Measurements from ENCODE around the gene PUSL1.

The PUSL1 gene

GRCh38 chr1:1320666-1321448 lies 12.5 kb downstream of the PUSL1 start:
- peak overlapping the region; percentile 26 to 62 for H3K27ac ChIP-seq
- intact Hi-C loops (cut with DNase I; ENCODE audit: low total_unique reads) = no loop called here
- no peaks in the 10 kb centered on the region for H3K9me3 ChIP-seq
- H3K27me3 ChIP-seq = no peaks in the 10 kb centered on the region
- peaks cover 10 to 49% (median 35%) of the 10 kb centered on the region in 3 donors for H3K36me3 ChIP-seq
- no peak for TF ChIP-seq CTCF (IDR thresholded peaks at IDR 0.05)
- H3K4me1 ChIP-seq = peaks cover 0 to 66% (median 55%) of the 10 kb centered on the region in 4 donors
- DNase-seq = no peak
- H3K4me3 ChIP-seq = no peak overlapping the region

- Histone ChIP-seq H3K9me3 (no peaks in the 10 kb centered on the region), H3K27me3 (no peaks in the 10 kb centered on the region), H3K4me1 (peaks cover 0 to 72% (median 61%) of the 10 kb centered on the region in 4 donors), H3K27ac (no peak overlapping the region), H3K36me3 (peaks cover 10 to 44% (median 32%) of the 10 kb centered on the region in 3 donors), H3K4me3 (no peak overlapping the region)
- intact Hi-C loops (cut with DNase I; ENCODE audit: low total_unique reads) = no loop called here
- DNase-seq = no peak
- TF ChIP-seq CTCF (IDR thresholded peaks at IDR 0.05) = no peak
Measured at GRCh38 chr1:1321477-1321876, 13.1 kb downstream of the PUSL1 start.

GRCh38 chr1:1322418-1322817 lies 14.0 kb downstream of the PUSL1 start:
- H3K9me3 ChIP-seq = no peaks in the 10 kb centered on the region
- TF ChIP-seq CTCF (IDR thresholded peaks at IDR 0.05) = no peak
- H3K36me3 ChIP-seq = peaks cover 14 to 48% (median 34%) of the 10 kb centered on the region in 3 donors
- no peak for DNase-seq
- no peaks in the 10 kb centered on the region for H3K27me3 ChIP-seq
- no peak overlapping the region for H3K27ac ChIP-seq
- peaks cover 0 to 73% (median 63%) of the 10 kb centered on the region in 4 donors for H3K4me1 ChIP-seq
- H3K4me3 ChIP-seq = no peak overlapping the region
- intact Hi-C loops (cut with DNase I; ENCODE audit: low total_unique reads) = no loop called here

DNA sequence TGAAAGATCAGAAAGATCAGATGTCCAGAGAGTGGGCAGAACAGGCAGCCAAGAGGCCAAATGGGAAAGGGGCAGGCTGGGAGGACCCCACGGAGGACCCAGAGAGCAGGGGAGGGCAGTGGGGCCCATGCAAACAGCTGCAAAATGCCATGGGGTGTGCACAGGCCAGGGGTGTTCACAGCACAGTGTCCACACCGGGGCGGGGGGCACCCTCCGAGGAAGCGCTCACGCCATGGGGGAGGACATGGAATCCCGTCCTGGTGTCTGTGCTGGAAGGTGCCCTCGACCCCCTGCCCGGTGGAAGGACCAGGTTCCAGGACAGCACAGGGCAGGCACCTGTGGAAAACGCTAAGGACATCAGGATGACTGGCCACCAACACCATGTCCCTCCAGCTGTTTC lies 14.6 kb downstream of the PUSL1 start:
- no peaks in the 10 kb centered on the region for H3K27me3 ChIP-seq
- H3K4me3 ChIP-seq = no peak overlapping the region
- no peak for TF ChIP-seq CTCF (IDR thresholded peaks at IDR 0.05)

DNA sequence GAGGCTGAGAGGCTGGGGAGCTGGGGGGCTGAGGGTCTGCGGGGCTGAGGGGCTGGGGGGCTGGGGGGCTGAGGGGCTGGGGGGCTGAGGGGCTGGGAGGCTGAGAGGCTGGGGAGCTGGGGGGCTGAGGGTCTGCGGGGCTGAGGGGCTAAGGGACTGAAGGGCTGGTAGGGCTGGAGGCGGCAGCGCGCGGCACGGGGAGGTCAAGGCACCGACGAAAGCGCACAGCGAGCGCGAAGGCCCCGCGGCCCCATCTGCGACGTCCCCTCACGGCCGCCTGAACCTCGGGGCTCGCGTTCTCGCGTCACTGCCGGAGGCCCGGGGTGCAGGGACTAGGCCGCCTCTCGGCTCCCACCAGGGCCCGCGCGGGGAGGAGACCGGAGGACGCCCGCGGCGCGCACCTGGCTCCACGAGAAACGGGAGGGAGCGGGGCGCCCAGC lies 15.7 kb downstream of the PUSL1 start:
- H3K36me3 ChIP-seq = peaks cover 19 to 56% (median 36%) of the 10 kb centered on the region in 3 donors
- peak overlapping the region; percentile 82 to 94 for H3K27ac ChIP-seq
- TF ChIP-seq CTCF (IDR thresholded peaks at IDR 0.05) = no peak
- no peaks in the 10 kb centered on the region for H3K27me3 ChIP-seq
- peaks cover 0 to 59% (median 49%) of the 10 kb centered on the region in 4 donors for H3K4me1 ChIP-seq
- peak overlapping the region; percentile 90 to 99 for H3K4me3 ChIP-seq
- H3K9me3 ChIP-seq = no peaks in the 10 kb centered on the region
- intact Hi-C loops (cut with DNase I; ENCODE audit: low total_unique reads) = no loop called here
- DNase-seq = no peak

More for the DNA sequence above, 14.6 kb downstream of the PUSL1 start:
- intact Hi-C loops (cut with DNase I; ENCODE audit: low total_unique reads) = no loop called here
- peaks cover 0 to 68% (median 58%) of the 10 kb centered on the region in 4 donors for H3K4me1 ChIP-seq
- no peak for DNase-seq
- H3K27ac ChIP-seq = no peak overlapping the region
- no peaks in the 10 kb centered on the region for H3K9me3 ChIP-seq
- peaks cover 19 to 51% (median 38%) of the 10 kb centered on the region in 3 donors for H3K36me3 ChIP-seq

Data from tibial artery (tissue), 4 donors.